SK-N-SH treated with all-trans-retinoic acid at 6 μM for 48 hours (cell line): ENCODE measurements around the gene SPG7.

Source experiments
- ATAC-seq: fragments of 200-7000 bp; cut with Tn5 transposase; 3 replicates; pipeline ENCODE4 v1.9.1; 2020; ENCODE audit warnings: mild to moderate bottlenecking, moderate library complexity
- ARNTL ChIP-seq: fragments of 450-650 bp; formaldehyde crosslinking; IDR thresholded peaks from 2 replicates; pipeline ENCODE4 v1.5.0; 2020; ENCODE audit warnings: low read depth, mild to moderate bottlenecking, moderate library complexity, borderline replicate concordance
- BACH2 ChIP-seq: fragments of 250-450 bp; sonication (Bioruptor Pico); IDR thresholded peaks from 2 replicates; pipeline ENCODE4 v1.9.0; 2021; ENCODE audit warnings: mild to moderate bottlenecking, borderline replicate concordance
- CSDC2 ChIP-seq: fragments of 250-450 bp; sonication (Bioruptor Pico); IDR thresholded peaks from 2 replicates; pipeline ENCODE4 v1.5.0; 2020; ENCODE audit warnings: mild to moderate bottlenecking, moderate library complexity
- ESRRG ChIP-seq: fragments of 250-450 bp; sonication (Bioruptor Pico); IDR thresholded peaks from 2 replicates; pipeline ENCODE4 v1.6.1; 2021; ENCODE audit warnings: mild to moderate bottlenecking
- GLIS3 ChIP-seq: fragments of 250-450 bp; sonication (Bioruptor Pico); IDR thresholded peaks from 2 replicates; pipeline ENCODE4 v1.5.0; 2020; ENCODE audit warnings: mild to moderate bottlenecking, moderate library complexity
- ISL1 ChIP-seq: fragments of 250-450 bp; sonication (Bioruptor Pico); IDR thresholded peaks from 2 replicates; pipeline ENCODE4 v2.1.2; 2022; ENCODE audit warnings: mild to moderate bottlenecking, moderate library complexity
- OSR1 ChIP-seq: fragments of 250-450 bp; sonication (Bioruptor Pico); IDR thresholded peaks from 2 replicates; pipeline ENCODE4 v1.8.0; 2022; ENCODE audit warnings: moderate library complexity, mild to moderate bottlenecking, inconsistent platforms
- PATZ1 ChIP-seq: fragments of 250-450 bp; sonication (Bioruptor Pico); IDR thresholded peaks from 2 replicates; pipeline ENCODE4 v1.8.0; 2020; ENCODE audit warnings: mild to moderate bottlenecking, moderate library complexity, borderline replicate concordance
- PPARA ChIP-seq: fragments of 250-450 bp; sonication (Bioruptor Pico); IDR thresholded peaks from 2 replicates; pipeline ENCODE4 v1.5.0; 2020; ENCODE audit warnings: mild to moderate bottlenecking, borderline replicate concordance
- RARB ChIP-seq: fragments of 250-450 bp; sonication (Bioruptor Pico); IDR thresholded peaks from 2 replicates; pipeline ENCODE4 v1.8.0; 2021; ENCODE audit warnings: mild to moderate bottlenecking, moderate library complexity
- SNAI2 ChIP-seq: fragments of 250-450 bp; sonication (Bioruptor Pico); IDR thresholded peaks from 2 replicates; pipeline ENCODE4 v1.5.0; 2020; ENCODE audit warnings: mild to moderate bottlenecking, moderate library complexity
- TCF4 ChIP-seq: fragments of 250-450 bp; sonication (Bioruptor Pico); IDR thresholded peaks from 2 replicates; pipeline ENCODE4 v1.8.0; 2021; ENCODE audit warnings: mild to moderate bottlenecking, moderate library complexity, borderline replicate concordance
- TOX ChIP-seq: fragments of 250-450 bp; sonication (Bioruptor Pico); IDR thresholded peaks from 2 replicates; pipeline ENCODE4 v1.8.0; 2021; ENCODE audit warnings: mild to moderate bottlenecking, moderate library complexity, borderline replicate concordance
- ZC3H10 ChIP-seq: fragments of 250-450 bp; sonication (Bioruptor Pico); IDR thresholded peaks from 2 replicates; pipeline ENCODE4 v1.5.1; 2021; ENCODE audit warnings: mild to moderate bottlenecking, moderate library complexity
- ZFP3 ChIP-seq: fragments of 250-450 bp; sonication (Bioruptor Pico); IDR thresholded peaks from 2 replicates; pipeline ENCODE4 v1.5.0; 2020; ENCODE audit warnings: mild to moderate bottlenecking, moderate library complexity
- ZFP30 ChIP-seq: fragments of 450-650 bp; formaldehyde crosslinking; IDR thresholded peaks from 2 replicates; pipeline ENCODE4 v1.5.0; 2022; ENCODE audit warnings: mild to moderate bottlenecking, moderate library complexity
- ZNF565 ChIP-seq: fragments of 450-650 bp; formaldehyde crosslinking; conservative IDR thresholded peaks from 2 replicates; pipeline ENCODE4 v1.5.0; 2020; ENCODE audit warnings: low read depth, mild to moderate bottlenecking, moderate library complexity
- ZNF70 ChIP-seq: fragments of 450-650 bp; formaldehyde crosslinking; IDR thresholded peaks from 2 replicates; pipeline ENCODE4 v1.5.0; 2020; ENCODE audit warnings: mild to moderate bottlenecking, moderate library complexity
- ZNF8 ChIP-seq: fragments of 450-650 bp; formaldehyde crosslinking; IDR thresholded peaks from 2 replicates; pipeline ENCODE4 v1.5.0; 2020; ENCODE audit warnings: mild to moderate bottlenecking, moderate library complexity
- TF ChIP-seq, protein P1 (sequence below): fragments of 250-450 bp; sonication (Bioruptor Pico); IDR thresholded peaks from 2 replicates; pipeline ENCODE4 v1.8.0; 2021; ENCODE audit warnings: low read depth, mild to moderate bottlenecking, moderate library complexity, borderline replicate concordance
- TF ChIP-seq, protein P2 (sequence below): fragments of 250-450 bp; sonication (Bioruptor Pico); IDR thresholded peaks from 2 replicates; pipeline ENCODE4 v1.5.1; 2021; ENCODE audit warnings: mild to moderate bottlenecking, moderate library complexity
- TF ChIP-seq, protein P3 (sequence below): fragments of 250-450 bp; sonication (Bioruptor Pico); IDR thresholded peaks from 2 replicates; pipeline ENCODE4 v1.5.0; 2020; ENCODE audit warnings: mild to moderate bottlenecking, moderate library complexity

The SPG7 gene

GRCh38 chr16:89544713-89545043 lies 36.5 kb downstream of the SPG7 start:
- TF ChIP-seq CSDC2 (CRISPR knock-in tag), result no peak
- no peak for TF ChIP-seq RARB (CRISPR knock-in tag)
- TF ChIP-seq PATZ1 (CRISPR knock-in tag), result no peak
- no peak for TF ChIP-seq ISL1 (CRISPR knock-in tag)
- TF ChIP-seq ZNF70 (CRISPR knock-in tag), result no peak
- ATAC-seq, result no peak

GRCh38 chr16:89545044-89545830 lies 37.0 kb downstream of the SPG7 start:
- TF ChIP-seq OSR1 (CRISPR knock-in tag) (no peak), ARNTL (no peak), SNAI2 (CRISPR knock-in tag) (no peak), PPARA (CRISPR knock-in tag) (no peak), ZNF70 (CRISPR knock-in tag) (no peak), BACH2 (CRISPR knock-in tag) (no peak), ESRRG (CRISPR knock-in tag) (no peak), ZNF8 (CRISPR knock-in tag) (no peak), ZFP30 (no peak), GLIS3 (CRISPR knock-in tag) (no peak), ISL1 (CRISPR knock-in tag) (no peak), ZNF565 (CRISPR knock-in tag) (no peak), ZC3H10 (CRISPR knock-in tag) (no peak), CSDC2 (CRISPR knock-in tag) (no peak)
- TF ChIP-seq, protein P1, sequence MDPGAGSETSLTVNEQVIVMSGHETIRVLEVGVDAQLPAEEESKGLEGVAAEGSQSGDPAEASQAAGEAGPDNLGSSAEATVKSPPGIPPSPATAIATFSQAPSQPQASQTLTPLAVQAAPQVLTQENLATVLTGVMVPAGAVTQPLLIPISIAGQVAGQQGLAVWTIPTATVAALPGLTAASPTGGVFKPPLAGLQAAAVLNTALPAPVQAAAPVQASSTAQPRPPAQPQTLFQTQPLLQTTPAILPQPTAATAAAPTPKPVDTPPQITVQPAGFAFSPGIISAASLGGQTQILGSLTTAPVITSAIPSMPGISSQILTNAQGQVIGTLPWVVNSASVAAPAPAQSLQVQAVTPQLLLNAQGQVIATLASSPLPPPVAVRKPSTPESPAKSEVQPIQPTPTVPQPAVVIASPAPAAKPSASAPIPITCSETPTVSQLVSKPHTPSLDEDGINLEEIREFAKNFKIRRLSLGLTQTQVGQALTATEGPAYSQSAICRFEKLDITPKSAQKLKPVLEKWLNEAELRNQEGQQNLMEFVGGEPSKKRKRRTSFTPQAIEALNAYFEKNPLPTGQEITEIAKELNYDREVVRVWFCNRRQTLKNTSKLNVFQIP (CRISPR knock-in tag), result no peak
- TF ChIP-seq, protein P2, sequence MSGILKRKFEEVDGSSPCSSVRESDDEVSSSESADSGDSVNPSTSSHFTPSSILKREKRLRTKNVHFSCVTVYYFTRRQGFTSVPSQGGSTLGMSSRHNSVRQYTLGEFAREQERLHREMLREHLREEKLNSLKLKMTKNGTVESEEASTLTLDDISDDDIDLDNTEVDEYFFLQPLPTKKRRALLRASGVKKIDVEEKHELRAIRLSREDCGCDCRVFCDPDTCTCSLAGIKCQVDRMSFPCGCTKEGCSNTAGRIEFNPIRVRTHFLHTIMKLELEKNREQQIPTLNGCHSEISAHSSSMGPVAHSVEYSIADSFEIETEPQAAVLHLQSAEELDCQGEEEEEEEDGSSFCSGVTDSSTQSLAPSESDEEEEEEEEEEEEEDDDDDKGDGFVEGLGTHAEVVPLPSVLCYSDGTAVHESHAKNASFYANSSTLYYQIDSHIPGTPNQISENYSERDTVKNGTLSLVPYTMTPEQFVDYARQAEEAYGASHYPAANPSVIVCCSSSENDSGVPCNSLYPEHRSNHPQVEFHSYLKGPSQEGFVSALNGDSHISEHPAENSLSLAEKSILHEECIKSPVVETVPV (CRISPR knock-in tag), result no peak
- TF ChIP-seq, protein P3, sequence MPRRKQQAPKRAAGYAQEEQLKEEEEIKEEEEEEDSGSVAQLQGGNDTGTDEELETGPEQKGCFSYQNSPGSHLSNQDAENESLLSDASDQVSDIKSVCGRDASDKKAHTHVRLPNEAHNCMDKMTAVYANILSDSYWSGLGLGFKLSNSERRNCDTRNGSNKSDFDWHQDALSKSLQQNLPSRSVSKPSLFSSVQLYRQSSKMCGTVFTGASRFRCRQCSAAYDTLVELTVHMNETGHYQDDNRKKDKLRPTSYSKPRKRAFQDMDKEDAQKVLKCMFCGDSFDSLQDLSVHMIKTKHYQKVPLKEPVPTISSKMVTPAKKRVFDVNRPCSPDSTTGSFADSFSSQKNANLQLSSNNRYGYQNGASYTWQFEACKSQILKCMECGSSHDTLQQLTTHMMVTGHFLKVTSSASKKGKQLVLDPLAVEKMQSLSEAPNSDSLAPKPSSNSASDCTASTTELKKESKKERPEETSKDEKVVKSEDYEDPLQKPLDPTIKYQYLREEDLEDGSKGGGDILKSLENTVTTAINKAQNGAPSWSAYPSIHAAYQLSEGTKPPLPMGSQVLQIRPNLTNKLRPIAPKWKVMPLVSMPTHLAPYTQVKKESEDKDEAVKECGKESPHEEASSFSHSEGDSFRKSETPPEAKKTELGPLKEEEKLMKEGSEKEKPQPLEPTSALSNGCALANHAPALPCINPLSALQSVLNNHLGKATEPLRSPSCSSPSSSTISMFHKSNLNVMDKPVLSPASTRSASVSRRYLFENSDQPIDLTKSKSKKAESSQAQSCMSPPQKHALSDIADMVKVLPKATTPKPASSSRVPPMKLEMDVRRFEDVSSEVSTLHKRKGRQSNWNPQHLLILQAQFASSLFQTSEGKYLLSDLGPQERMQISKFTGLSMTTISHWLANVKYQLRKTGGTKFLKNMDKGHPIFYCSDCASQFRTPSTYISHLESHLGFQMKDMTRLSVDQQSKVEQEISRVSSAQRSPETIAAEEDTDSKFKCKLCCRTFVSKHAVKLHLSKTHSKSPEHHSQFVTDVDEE (CRISPR knock-in tag), result no peak
- ATAC-seq, result no peak

DNA sequence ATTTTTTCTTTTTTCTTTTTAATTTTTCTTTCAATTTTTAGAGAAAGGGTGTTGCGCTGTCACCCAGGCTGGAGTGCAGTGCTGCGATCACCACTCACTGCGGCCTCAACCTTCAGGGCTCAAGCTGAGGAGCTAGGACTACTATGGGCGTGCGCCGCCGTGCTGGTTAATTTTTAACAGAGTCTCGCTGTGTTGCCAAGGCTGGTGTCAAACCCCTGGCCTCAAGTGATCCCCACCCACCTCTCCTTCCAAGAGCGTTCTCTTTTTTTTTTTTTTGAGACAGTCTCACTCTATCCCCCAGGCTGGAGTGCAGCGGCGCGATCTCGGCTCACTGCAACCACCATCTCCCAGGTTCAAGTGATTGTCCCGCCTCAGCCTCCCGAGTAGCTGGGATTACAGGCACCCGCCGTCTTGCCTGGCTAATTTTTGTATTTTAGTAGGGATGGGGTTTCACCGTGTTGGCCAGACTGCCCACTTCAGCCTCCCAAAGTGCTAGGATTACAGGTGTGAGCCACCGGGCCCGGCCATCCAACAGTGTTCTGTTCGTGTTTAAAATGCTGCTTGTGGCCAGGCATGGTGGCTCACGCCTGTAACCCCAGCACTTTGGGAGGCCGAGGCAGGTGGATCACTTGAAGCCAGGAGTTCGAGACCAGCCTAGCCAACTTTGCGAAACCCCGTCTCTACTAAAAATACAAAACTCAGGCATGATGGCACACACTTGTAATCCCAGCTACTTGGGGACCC lies 37.8 kb downstream of the SPG7 start:
- ATAC-seq, result no peak
- TF ChIP-seq ISL1 (CRISPR knock-in tag) (no peak), OSR1 (CRISPR knock-in tag) (no peak), ZFP3 (CRISPR knock-in tag) (no peak), TOX (no peak), ZC3H10 (CRISPR knock-in tag) (no peak), ZFP30 (no peak), ZNF8 (CRISPR knock-in tag) (no peak), GLIS3 (CRISPR knock-in tag) (no peak), ARNTL (no peak), ZNF70 (CRISPR knock-in tag) (no peak), ESRRG (CRISPR knock-in tag) (no peak), TCF4 (no peak), RARB (CRISPR knock-in tag) (no peak), CSDC2 (CRISPR knock-in tag) (no peak)
- TF ChIP-seq, protein P2 (CRISPR knock-in tag), result no peak
- TF ChIP-seq, protein P3 (CRISPR knock-in tag), result no peak
